GM12878 (cell line): ENCODE data around the gene ESR2. TPM values are rescaled to one million over a fixed set of nuclear protein-coding genes. Genes with fewer than 3 reads are reported as not detected.

Experiments
- FOS ChIP-seq: IDR thresholded peaks from 3 replicates; pipeline ENCODE4 v1.6.1; 2011; ENCODE audit warnings: borderline replicate concordance; ENCODE audit not compliant: insufficient read length; ENCODE audit errors: extremely low read depth
- PAX5 ChIP-seq: IDR thresholded peaks from 2 replicates; pipeline ENCODE4 v1.6.1; 2011; ENCODE audit warnings: low read depth, low read length, borderline replicate concordance
- PAX8 ChIP-seq: fragments of 450-650 bp; IDR thresholded peaks from 2 replicates; pipeline ENCODE4 v1.6.1; 2017; ENCODE audit warnings: mild to moderate bottlenecking, moderate library complexity
- polyA plus RNA-seq, 11 experiments: library from polyadenylated mRNA; depleted of rRNA in 4 of 11; unstranded in 6 of 11; stranded (reverse) in 5 of 11; fragments of >200 nt; fragmentation: Nextera tagmentation in 4 of 11; fragmentation: Illumina TruSeq in 1 of 11; extraction: Ambion mirVana in 4 of 11; extraction: Trizol in 1 of 11; gene quantifications; 1 replicate in 1 of 11; 2 replicates in 10 of 11; pipeline versions ENCODE4 v1.2.1 to v1.2.3, GENCODE V29; 2011 to 2016; ENCODE audit warnings: inconsistent platforms in 2 of 11, missing spikeins in 2 of 11, low read depth in 1 of 11
- total RNA-seq, 4 experiments: library from RNA; depleted of rRNA in 3 of 4; stranded (reverse); fragments of >200 nt in 3 of 4; fragmentation: Illumina TruSeq in 1 of 4; extraction: Trizol in 1 of 4; gene quantifications; 2 replicates each; pipeline versions ENCODE4 v1.2.1 to v1.2.3, GENCODE V29; 2013 to 2021
- TF ChIP-seq, protein P1 (sequence below): fragments of 450-650 bp; formaldehyde crosslinking; IDR thresholded peaks from 2 replicates; pipeline ENCODE4 v1.4.0; 2020; ENCODE audit warnings: mild to moderate bottlenecking, moderate library complexity
- TF ChIP-seq, protein P2 (sequence below): fragments of 450-650 bp; IDR thresholded peaks from 2 replicates; pipeline ENCODE4 v1.6.1; 2017; ENCODE audit warnings: mild to moderate bottlenecking, moderate library complexity
- TF ChIP-seq, protein P3 (sequence below): IDR thresholded peaks from 2 replicates; pipeline ENCODE4 v1.6.1; 2012; ENCODE audit warnings: low read depth, low read length, improper control_type of control experiment

Gene ESR2
- total and polyA plus RNA-seq, 10 of the 15 experiments (the other 5 are each of a cell fraction or from before 2014, with no cell fraction given) = 0.29 to 2.6 (median 0.81) TPM

DNA sequence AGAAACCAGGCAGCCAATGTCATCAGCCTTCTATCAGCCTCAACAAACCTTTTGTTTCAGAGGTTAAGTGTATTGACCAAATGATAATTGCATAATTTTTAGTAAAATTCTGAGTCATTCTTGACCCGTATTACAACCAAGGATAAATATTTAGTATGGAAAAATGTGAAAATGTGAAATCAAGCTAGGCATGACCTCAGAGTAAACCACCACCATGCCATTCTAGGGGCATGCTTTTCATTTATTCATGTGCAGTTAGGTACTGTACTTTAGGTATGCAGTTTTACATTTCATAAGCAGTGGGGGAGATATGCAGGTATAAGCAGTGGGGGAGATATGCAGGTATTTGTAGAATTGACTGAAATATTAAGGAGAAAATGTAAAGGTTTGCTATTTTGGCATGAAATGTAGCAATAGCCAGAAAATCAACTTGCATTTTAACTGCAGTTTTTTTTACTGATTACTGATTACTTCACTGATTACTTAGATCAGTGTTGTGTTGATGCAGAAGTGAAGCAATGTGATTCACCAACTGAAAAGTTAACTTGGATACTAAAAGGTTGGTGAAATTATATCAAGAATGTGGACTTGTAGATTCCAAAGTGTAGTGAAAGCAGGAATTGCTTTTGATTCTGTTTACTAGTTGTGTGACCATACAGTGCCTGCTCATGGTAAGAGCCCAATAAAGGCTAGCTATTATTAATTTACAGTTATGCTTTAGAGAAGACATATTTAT, 184.2 kb downstream of the ESR2 start (continued):
- no peak for TF ChIP-seq PAX8
- TF ChIP-seq, protein P1, sequence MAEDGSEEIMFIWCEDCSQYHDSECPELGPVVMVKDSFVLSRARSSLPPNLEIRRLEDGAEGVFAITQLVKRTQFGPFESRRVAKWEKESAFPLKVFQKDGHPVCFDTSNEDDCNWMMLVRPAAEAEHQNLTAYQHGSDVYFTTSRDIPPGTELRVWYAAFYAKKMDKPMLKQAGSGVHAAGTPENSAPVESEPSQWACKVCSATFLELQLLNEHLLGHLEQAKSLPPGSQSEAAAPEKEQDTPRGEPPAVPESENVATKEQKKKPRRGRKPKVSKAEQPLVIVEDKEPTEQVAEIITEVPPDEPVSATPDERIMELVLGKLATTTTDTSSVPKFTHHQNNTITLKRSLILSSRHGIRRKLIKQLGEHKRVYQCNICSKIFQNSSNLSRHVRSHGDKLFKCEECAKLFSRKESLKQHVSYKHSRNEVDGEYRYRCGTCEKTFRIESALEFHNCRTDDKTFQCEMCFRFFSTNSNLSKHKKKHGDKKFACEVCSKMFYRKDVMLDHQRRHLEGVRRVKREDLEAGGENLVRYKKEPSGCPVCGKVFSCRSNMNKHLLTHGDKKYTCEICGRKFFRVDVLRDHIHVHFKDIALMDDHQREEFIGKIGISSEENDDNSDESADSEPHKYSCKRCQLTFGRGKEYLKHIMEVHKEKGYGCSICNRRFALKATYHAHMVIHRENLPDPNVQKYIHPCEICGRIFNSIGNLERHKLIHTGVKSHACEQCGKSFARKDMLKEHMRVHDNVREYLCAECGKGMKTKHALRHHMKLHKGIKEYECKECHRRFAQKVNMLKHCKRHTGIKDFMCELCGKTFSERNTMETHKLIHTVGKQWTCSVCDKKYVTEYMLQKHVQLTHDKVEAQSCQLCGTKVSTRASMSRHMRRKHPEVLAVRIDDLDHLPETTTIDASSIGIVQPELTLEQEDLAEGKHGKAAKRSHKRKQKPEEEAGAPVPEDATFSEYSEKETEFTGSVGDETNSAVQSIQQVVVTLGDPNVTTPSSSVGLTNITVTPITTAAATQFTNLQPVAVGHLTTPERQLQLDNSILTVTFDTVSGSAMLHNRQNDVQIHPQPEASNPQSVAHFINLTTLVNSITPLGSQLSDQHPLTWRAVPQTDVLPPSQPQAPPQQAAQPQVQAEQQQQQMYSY (CRISPR knock-in tag) = no peak
- TF ChIP-seq, protein P2, sequence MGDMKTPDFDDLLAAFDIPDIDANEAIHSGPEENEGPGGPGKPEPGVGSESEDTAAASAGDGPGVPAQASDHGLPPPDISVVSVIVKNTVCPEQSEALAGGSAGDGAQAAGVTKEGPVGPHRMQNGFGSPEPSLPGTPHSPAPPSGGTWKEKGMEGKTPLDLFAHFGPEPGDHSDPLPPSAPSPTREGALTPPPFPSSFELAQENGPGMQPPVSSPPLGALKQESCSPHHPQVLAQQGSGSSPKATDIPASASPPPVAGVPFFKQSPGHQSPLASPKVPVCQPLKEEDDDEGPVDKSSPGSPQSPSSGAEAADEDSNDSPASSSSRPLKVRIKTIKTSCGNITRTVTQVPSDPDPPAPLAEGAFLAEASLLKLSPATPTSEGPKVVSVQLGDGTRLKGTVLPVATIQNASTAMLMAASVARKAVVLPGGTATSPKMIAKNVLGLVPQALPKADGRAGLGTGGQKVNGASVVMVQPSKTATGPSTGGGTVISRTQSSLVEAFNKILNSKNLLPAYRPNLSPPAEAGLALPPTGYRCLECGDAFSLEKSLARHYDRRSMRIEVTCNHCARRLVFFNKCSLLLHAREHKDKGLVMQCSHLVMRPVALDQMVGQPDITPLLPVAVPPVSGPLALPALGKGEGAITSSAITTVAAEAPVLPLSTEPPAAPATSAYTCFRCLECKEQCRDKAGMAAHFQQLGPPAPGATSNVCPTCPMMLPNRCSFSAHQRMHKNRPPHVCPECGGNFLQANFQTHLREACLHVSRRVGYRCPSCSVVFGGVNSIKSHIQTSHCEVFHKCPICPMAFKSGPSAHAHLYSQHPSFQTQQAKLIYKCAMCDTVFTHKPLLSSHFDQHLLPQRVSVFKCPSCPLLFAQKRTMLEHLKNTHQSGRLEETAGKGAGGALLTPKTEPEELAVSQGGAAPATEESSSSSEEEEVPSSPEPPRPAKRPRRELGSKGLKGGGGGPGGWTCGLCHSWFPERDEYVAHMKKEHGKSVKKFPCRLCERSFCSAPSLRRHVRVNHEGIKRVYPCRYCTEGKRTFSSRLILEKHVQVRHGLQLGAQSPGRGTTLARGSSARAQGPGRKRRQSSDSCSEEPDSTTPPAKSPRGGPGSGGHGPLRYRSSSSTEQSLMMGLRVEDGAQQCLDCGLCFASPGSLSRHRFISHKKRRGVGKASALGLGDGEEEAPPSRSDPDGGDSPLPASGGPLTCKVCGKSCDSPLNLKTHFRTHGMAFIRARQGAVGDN = no peak
- TF ChIP-seq, protein P3, sequence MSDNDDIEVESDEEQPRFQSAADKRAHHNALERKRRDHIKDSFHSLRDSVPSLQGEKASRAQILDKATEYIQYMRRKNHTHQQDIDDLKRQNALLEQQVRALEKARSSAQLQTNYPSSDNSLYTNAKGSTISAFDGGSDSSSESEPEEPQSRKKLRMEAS = no peak
- TF ChIP-seq PAX5 = no peak
- TF ChIP-seq FOS = no peak
